Measurements from ENCODE around the gene NFIX. TPM values are rescaled to one million over a fixed set of nuclear protein-coding genes. Genes with fewer than 3 reads are reported as not detected.

NFIX gene
- total and polyA plus RNA-seq, 12 donors: 1.3 to 72.8 (median 28.6) TPM

GRCh38 chr19:13024126-13024950, 29.1 kb downstream of the NFIX start:
- TF ChIP-seq CTCF (IDR thresholded peaks at IDR 0.05) (no peak), POLR2A (IDR thresholded peaks at IDR 0.05) (no peak)
- no peaks in the 10 kb centered on the region for H3K36me3 ChIP-seq (replicated peaks in 1 of 2)
- intact Hi-C loops (cut with DNase I): no loop called here
- peaks cover 13 to 49% of the 10 kb centered on the region in 2 donors for H3K4me1 ChIP-seq (replicated peaks in 1 of 2)
- peak overlapping the region in 1 of 5 donors; percentile 13 for H3K27ac ChIP-seq
- peak overlapping the region in 2 of 4 donors; percentile 25 to 56 for H3K4me3 ChIP-seq
- DNase-seq: peak in 2 of 7 donors; percentile 42 to 46
- H3K27me3 ChIP-seq: no peaks in the 10 kb centered on the region
- H3K9me3 ChIP-seq (replicated peaks in 1 of 3): no peaks in the 10 kb centered on the region
- 6 to 11% (median 8%) methylated on average over 37 of the region's 37 CpGs for WGBS, 4 donors

- intact Hi-C loops (cut with DNase I): no loop called here
- Histone ChIP-seq H3K27ac (peak overlapping the region in 2 of 5 donors; percentile 0 to 13), H3K27me3 (no peaks in the 10 kb centered on the region), H3K9me3 (replicated peaks in 1 of 3) (no peaks in the 10 kb centered on the region), H3K4me1 (replicated peaks in 1 of 2) (peaks cover 13 to 45% of the 10 kb centered on the region in 2 donors), H3K4me3 (peak overlapping the region in 2 of 4 donors; percentile 25 to 56), H3K36me3 (replicated peaks in 1 of 2) (no peaks in the 10 kb centered on the region)
- TF ChIP-seq POLR2A (IDR thresholded peaks at IDR 0.05): no peak
- no peak for TF ChIP-seq CTCF (IDR thresholded peaks at IDR 0.05)
- 41 to 51% (median 43%) methylated on average over 40 to 48 of the region's 48 CpGs for WGBS, 4 donors
- DNase-seq: peak in 2 of 7 donors; percentile 45 to 54
Measured at GRCh38 chr19:13024951-13025697, 29.8 kb downstream of the NFIX start.

GRCh38 chr19:13025819-13026456, 30.7 kb downstream of the NFIX start:
- H3K4me3 ChIP-seq: no peak overlapping the region
- intact Hi-C loops (cut with DNase I): no loop called here
- no peaks in the 10 kb centered on the region for H3K36me3 ChIP-seq (replicated peaks in 1 of 2)
- 67 to 78% (median 72%) methylated on average over 7 of the region's 7 CpGs for WGBS, 4 donors
- no peak for TF ChIP-seq CTCF (IDR thresholded peaks at IDR 0.05)
- no peak for TF ChIP-seq POLR2A (IDR thresholded peaks at IDR 0.05)
- H3K27ac ChIP-seq: no peak overlapping the region
- no peak for DNase-seq
- H3K9me3 ChIP-seq (replicated peaks in 1 of 3): no peaks in the 10 kb centered on the region
- H3K4me1 ChIP-seq (replicated peaks in 1 of 2): peaks cover 13 to 39% of the 10 kb centered on the region in 2 donors
- H3K27me3 ChIP-seq: no peaks in the 10 kb centered on the region

Data from adrenal gland (tissue), 12 donors.